Glomerular visceral epithelial cell (primary cell): ENCODE data around the gene ASPG.
"Not testable (repeated sequence)": the region's sequence is repeated elsewhere in the genome, so short reads cannot be mapped to it uniquely, and the experiment has no call there.

Source experiments
- DNase-seq: peaks from one replicate; pipeline ENCODE4 v3.0.0-alpha.2; 2016; ENCODE audit errors: extremely low spot score

The ASPG gene

GRCh38 chr14:104146651-104147345, 61.3 kb downstream of the ASPG start:
- DNase-seq: no peak

DNA sequence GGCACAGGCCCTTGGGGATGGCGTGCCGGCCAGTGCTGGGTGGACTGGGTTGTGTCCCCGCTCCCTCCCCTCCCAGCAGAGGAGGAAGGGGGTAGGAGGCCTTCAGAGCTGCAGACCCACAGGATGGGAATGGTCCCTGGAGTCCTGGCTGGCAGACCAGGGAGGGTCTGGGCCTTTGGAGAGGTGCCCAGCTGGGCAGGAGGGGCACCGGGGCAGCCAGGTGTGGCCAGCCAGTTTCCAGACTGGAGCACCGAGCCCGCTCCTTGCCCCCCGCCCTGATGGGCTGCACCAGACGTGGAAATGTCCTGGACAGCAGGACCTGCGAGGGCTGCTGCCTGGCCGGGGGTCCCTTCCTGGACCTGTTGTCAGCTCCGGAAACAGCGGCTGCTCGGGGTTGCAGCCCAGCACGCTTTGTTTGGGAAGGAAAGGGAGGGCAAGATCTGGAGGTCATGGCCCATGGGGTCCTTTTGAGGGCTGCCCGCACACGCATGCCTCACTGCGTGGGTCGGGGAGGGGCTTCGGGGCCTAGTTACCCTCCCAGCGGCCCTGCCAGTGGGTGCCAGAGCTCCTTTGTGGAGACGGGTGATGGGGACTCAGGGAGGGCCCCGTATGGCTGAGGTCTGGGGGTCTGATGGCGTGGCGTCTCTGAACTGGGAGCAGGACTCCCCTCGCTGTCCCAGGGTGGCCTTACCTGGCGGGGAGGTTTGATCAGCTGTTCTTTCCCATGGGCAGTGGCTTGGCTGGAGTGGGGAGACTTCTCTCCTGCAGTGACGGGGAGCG, 62.0 kb downstream of the ASPG start:
- no peak for DNase-seq

- no peak for DNase-seq
These were observed 63.2 kb downstream of the ASPG start for GRCh38 chr14:104148433-104149277.

DNA sequence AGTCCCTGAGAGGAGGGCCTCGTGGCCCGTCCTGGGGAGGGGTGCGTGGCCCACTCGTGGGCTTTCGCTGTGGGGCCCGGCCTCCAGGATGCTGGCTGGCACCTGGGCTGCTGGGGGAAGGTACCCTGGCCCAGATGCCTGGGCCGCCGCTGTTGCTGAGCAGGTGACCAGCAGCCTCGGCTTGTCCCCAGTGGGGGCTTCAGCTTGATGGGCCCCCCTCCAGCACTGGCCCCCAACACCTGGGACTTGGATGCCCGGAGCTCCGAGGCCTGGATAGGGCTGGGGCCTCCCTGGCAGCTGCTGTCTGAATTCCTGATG, 63.7 kb downstream of the ASPG start:
- DNase-seq: no peak

DNA sequence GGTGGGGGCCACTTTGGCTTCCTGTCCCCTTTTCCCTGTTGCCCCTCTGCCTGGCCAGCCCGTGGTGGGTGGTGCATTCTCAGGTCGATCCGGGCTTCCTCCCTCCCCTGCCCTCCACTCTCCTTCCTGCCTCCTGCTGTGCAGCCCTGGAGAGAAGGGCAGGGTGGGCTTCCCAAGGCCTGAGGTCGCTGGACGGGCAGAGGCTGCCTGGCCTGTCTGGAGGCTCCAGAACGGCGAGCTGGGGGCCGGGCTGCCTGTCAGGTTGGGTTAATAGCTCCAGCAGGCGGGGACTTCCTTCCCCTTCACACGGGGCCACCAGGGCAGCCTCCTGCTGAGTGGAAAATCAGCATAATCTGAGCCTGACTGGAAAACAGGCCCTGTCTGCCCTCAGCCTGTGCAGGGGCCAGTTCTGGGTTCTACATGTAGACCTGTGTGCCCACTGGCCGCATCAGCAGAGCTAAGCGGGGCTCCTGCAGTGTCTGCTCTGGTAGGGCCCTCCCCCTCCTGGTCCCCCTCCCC, 64.2 kb downstream of the ASPG start:
- no peak for DNase-seq

DNA sequence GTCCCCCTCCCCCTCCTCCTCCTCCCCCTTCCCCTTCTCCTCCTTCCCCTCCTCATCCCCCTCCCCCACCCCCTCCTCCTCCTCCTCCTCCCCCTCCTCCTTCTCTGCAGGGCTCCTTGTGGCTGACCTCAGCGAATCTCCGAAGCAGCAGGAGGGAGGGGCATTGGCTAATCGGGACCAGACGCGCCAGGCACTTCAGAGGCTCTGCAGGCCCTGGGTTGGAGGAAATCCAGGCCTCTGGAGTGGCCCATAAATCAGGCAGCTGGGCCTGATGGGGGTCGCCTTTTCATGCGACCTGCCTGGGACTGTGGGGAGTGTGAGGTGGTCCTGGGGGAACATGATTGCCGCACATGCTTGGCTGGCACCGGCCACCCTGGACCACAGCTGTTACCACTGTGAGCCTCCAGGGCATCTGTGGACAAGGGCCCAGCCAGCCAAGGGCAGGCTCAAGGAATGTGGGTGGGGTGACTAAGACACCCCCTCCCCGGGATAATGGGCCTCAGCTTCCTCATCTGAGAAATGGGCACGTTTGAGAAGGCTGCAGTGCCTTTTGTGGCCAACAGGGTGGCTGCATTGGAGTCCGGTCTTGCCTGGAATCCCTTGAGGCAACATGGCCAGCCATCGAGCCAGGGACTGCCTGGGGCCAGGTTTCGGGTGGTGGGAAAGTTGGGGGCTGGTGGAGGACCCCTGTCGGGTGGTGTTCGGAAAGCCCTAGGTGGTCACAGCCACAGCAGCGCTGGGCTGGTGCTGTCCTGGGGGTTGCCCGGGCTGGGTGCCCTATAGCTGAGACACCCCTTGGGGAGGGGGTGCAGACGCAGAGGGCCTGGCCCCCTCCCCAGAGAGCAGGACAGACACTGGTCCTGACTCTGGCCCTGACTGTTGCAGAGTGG, 64.9 kb downstream of the ASPG start:
- DNase-seq: no peak

GRCh38 chr14:104151026-104151381, 65.5 kb downstream of the ASPG start:
- no peak for DNase-seq

- DNase-seq: no peak
These were observed 66.2 kb downstream of the ASPG start for GRCh38 chr14:104151566-104152245.

- no peak for DNase-seq
These were observed 66.7 kb downstream of the ASPG start for GRCh38 chr14:104152246-104152575.

GRCh38 chr14:104152686-104153393, 67.3 kb downstream of the ASPG start:
- DNase-seq: no peak

DNA sequence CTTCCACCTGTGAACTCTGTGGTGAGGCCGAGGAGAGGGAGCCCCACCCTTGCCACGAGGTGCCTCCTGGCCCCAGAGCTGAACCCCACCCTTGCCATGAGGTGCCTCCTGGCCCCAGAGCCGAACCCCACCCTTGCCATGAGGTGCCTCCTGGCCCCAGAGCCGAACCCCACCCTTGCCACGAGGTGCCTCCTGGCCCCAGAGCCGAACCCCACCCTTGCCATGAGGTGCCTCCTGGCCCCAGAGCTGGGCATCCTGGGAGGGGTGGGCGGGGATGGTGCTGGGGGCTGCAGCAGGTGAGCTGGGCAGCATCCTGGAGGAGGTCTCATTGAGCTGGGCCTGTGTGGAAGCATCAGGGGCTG, 67.9 kb downstream of the ASPG start:
- DNase-seq: not testable (repeated sequence)

- no peak for DNase-seq
These were observed 68.7 kb downstream of the ASPG start for GRCh38 chr14:104154246-104154645.

DNA sequence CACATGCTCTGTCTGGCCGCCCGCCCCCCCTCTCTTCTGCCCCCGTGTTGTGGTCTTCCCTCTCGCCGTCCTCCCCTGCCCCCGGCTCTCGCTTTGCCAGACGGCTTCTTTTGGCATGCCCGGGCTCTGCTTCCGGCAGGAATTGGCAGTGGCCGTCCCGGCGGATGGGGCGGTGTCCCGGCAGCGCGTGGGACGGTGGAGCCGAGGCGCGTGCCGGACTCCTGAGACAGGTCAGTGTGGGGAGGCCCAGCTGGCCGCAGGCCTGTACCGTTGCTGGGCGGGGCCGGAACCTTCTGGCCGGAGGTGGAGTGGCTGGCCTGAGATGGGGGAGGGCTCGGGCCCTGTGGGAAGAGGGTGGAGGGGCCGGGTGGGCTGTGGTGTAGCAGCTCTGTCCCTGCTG, 70.0 kb downstream of the ASPG start:
- DNase-seq: no peak

DNA sequence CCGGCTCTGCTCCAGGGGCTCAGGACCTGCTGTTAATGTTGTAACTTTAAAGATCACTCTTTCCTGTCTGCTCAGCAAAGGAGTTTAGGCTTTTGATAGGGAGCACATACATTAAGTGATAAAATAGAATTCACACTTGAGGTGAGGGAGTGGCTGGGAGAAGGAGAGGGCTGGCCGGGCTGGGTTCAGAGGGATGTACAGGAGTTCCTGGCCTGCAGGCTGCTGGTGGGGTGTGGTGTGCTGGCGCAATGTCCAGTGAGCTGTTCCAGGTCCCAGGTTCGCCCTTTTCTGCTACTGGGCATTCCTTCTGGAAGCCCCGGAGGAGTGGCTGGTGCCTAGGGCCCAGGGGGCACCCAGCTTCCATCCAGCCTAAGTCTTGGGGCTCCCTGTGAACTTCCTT, 70.6 kb downstream of the ASPG start:
- no peak for DNase-seq

GRCh38 chr14:104157016-104157928, 71.8 kb downstream of the ASPG start:
- DNase-seq: no peak

DNA sequence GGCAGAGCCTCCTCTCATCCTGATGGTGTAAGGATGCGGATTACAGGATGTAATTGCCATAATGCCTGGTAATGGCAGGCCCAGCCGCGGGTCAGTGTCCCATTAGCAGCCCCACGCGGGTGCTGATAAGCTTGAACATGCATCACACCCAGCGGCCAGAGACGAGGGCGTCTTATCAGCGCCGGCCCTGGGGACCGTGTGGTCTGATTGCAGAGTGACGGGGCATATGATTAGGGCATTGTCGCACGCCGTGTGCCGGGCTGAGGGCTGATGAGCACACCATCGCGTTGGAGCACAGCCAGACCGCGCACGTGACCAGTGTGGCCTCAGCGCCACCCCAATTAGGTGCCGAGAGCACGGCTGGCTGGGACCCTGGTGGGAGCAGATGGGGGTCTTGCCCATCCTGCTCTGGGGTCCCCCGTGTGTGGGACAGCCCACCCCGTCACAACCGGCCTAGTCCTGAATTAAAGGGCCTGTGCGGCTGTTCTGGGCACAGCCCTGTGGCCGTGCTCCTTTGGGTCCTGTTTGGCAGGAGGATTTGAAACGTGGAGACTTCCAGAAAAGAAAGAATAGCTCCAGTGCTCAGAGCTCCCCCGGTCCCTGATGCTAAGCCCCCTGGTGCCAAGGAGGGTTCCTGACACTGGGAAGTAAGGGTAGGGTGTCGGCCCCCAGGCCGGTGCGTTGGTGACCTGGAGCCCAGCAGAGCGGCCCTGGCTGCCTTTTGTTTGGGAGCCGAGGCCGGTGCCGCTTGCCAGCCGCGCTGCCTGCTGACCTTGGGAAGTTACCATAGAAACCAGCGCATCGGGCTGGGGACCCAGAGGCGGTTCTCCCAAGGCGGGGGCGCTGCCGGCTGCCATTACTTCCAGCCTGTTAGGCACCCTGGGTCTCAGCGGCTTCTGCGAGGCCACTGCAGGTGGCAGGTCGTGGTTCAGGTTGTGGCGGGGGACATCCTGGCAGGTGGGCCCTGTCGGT, 73.6 kb downstream of the ASPG start:
- DNase-seq: no peak

GRCh38 chr14:104159990-104160389, 74.5 kb downstream of the ASPG start:
- DNase-seq: no peak
